NCI-H2029 treated with DMSO at 0.1 percent for 48 hours (cell line): ENCODE data around the gene KCNIP1.

ENCODE experiments used
- DNase-seq: peaks from one replicate; lab custom pipeline; 2025; lab: John Stamatoyannopoulos, UW

KCNIP1 gene

DNA sequence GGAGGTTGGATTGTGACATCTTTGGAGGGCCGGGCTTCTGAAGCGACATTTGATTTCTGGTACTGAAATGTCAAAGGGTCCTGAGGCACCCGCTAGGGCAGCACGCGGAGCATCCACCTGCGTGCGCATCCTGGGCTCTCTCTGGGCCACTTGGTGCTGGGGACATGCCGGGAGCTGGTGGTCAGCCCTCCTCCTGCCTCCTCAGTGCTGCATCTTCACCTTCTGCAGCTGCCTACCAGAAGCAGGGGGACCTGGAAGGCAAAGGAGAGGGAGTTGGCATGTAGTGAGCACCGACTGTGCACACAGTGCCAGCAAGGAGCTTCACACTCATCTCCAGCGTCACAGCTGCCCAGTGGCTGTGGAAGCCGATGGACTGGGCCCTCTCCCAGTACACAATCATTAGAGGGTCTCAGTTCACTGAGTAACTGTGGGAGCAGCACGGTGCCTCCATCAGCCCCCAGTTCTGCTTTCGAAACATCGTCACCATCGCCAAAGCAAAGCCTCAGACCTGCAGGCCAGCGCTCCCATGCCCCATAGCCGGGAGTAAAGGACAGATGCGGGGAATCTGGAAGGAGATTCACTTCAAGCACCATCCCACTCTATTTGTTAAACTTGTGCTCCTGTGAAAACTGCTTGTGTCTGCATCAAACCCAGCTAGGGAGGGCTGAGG is 138.4 kb downstream of the KCNIP1 start:
- no peak for DNase-seq

- DNase-seq, result no peak
Measured at GRCh38 chr5:170642776-170643436, 139.1 kb downstream of the KCNIP1 start.

GRCh38 chr5:170643591-170643990 is 139.8 kb downstream of the KCNIP1 start:
- no peak for DNase-seq

GRCh38 chr5:170644501-170644900 is 140.7 kb downstream of the KCNIP1 start:
- DNase-seq, result no peak

GRCh38 chr5:170648541-170648940 is 144.7 kb downstream of the KCNIP1 start:
- DNase-seq, result no peak

- no peak for DNase-seq
Measured at GRCh38 chr5:170650850-170651249, 147.0 kb downstream of the KCNIP1 start.

DNA sequence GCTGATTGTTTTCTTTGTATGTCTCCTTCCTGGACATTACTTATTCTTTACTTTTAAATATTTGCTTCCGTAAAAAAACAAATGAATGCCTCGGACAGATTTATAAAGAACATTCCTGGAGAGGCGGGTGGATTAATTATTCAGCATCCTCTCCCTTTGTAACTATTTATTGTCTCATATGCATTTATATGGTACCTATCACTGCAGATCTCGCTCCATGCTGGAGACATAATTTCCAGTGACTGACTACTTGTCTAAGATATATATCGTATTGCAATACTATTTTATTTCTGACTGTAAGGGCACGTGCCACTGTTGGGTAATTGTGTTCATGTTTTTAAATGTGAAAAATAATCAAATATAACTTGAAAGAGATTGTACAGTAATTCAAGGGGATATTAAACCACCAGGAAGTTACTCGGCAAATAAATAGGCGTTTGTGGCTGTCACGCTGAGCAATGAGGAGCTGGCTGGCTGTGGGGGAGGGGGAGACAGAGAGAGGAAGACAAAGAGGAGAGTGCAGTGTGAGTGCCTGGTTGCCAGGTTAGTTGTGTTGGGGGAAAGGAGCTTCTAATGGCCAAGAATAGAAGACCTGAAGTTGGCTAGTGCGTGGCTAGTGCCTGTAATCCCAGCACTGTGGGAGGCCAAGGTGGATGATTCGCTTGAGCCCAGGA is 147.9 kb downstream of the KCNIP1 start:
- no peak for DNase-seq

GRCh38 chr5:170655476-170655875 is 151.7 kb downstream of the KCNIP1 start:
- no peak for DNase-seq

DNA sequence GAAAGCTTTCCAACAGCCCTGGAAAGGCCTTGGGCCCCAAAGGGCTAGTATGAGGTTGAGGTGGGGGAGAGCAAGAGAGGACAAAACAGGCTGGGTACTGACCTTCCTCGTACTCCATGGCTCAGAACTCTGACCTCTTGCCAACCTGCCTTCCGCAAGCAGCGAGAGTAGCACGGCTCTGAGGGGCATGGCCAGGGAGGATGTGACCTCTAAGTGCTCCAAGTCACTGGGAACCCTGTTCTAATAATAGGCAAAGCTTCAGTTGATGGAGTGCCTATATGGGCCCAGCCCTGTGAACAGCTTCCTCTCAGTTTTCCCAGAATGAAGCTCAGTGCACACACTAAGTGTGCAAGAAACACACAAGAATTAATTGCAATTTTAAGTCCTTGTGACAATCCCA is 152.1 kb downstream of the KCNIP1 start:
- DNase-seq, result no peak

DNA sequence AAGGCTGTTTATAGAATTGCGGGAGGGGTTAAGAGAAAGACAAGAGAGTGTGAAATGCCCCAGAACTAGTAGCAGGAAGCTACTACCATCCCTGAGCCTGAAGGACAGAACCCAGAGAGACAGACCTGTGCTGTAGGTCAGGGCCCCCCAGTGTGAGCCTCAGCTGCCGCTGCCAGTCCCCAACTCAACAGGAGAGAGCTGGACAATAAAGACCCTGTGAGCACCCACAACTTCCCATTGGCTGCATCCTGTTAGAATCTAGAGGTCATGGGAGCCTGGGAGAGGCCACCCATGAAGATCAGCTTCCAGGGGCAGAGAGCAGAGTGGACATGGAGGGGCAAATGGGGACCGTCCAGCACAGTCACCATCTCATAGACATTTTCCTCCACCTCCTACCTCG is 152.5 kb downstream of the KCNIP1 start:
- DNase-seq, result no peak

GRCh38 chr5:170660531-170660930 is 156.7 kb downstream of the KCNIP1 start:
- DNase-seq, result no peak

DNA sequence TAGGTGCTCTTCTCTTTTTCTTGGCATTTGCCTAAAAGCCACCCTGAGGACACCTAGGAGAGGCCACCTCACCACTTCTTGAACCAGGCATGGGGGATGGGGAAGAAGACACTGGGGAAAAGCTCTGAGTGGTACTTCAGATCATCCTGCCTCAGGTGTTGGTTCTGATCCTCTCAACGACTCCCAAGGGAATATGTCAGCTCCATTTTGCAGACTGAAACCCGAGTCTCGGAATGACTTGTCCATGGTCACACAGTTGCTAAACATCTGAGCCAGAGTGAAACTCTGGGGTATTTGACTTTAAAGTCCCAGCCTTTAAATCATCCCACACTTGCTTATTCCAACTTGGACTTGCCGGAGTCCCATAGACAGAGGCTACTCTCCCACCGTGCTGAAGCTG is 159.1 kb downstream of the KCNIP1 start:
- no peak for DNase-seq

DNA sequence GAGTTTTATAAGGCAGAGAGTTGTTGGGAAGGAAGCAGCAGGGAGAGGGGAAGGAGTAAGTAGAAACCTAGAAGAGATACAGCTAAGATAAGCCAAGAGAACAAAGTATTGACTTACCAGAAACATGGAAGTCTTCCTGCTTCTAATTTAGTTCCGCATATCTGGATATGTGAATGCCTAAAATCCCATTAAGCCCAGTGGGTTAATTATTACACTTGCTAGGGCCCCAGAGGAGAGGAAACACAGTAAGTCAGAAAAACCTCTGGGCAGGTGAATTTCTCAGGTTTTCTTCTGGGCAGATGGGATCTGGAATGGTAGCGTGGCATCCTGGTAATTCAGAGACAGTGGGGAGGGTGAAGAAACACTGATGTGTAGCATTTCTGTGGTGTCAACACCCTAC is 175.0 kb downstream of the KCNIP1 start:
- DNase-seq, result no peak

GRCh38 chr5:170681013-170681433 is 177.2 kb downstream of the KCNIP1 start:
- no peak for DNase-seq

DNA sequence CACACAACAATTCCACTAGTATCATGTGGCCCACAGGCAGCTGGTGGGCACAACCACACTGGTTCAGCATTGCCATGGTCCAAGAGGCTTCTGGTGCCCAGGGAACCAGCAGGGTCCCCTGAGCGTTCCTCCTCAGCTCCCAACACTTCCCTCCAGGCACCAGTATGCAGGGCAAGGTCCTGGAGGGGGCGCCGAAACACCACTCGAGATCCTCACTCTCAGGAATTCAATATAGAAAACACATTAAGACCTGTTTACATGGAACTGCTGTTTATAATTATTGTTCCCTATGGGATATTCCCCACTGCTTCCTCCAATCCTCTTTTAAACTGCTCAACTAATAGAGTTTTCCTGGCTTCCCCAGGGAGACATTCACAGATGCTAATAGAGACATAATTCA is 187.8 kb downstream of the KCNIP1 start:
- no peak for DNase-seq

- no peak for DNase-seq
Measured at GRCh38 chr5:170693701-170694100, 189.9 kb downstream of the KCNIP1 start.

DNA sequence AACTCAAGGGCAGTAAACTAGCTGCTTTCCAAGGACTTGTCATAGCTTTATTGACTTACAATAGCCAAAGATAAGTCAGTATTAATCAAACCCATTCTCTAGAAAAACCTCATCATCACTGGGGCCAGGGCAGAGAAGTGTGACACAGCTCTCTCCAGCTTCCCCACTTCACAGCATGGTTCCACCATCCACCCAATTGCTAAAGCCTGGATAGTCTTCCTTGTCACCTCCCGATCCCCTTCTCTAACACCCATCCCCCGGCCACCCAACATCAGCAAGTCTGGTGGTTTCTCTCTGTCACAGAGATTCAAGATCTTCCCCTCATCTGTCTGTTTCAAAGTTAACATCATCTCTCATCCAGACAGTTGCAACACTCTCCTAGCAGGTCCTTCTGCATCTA is 191.1 kb downstream of the KCNIP1 start:
- no peak for DNase-seq

DNA sequence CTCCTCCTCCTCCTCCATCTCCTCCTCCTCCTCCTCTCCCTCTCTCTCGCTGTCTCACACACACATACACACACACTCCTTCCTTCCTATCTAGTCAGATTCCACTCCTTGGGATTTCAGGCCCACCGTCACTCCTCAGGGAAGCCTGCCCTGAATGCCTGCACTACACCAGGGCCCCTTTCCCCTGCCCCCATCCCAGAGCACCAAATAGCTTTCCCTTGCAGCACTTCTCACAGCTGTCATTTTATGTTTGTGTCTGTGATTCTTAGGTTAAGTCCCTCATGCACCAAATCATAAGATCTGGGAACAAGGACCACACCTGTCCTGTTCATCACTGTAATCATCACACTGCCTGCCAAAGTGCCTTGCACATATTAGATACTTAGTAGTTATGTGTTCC is 193.2 kb downstream of the KCNIP1 start:
- no peak for DNase-seq

- DNase-seq, result no peak
Measured at GRCh38 chr5:170700503-170700902, 196.7 kb downstream of the KCNIP1 start.

GRCh38 chr5:170701334-170701733 is 197.5 kb downstream of the KCNIP1 start:
- DNase-seq, result no peak

GRCh38 chr5:170704417-170705192 is 200.8 kb downstream of the KCNIP1 start:
- no peak for DNase-seq

DNA sequence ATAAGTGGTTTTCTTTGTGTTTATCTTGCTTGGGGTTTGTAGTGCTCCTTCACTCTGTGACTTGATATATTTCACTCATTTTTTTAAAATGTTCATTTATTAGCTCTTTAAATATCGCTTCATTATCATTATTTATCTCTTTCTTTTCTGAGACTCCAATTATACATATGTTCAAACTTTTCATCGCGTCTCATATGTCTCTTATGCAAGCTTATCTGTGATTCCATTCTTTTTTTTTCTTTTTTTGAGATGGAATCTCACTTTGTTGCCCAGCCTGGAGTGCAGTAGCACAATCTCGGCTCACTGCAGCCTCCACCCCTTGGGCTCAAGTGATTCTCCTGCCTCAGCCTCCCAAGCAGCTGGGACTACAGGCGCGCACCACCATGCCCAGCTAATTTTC is 205.8 kb downstream of the KCNIP1 start:
- DNase-seq, result no peak

DNA sequence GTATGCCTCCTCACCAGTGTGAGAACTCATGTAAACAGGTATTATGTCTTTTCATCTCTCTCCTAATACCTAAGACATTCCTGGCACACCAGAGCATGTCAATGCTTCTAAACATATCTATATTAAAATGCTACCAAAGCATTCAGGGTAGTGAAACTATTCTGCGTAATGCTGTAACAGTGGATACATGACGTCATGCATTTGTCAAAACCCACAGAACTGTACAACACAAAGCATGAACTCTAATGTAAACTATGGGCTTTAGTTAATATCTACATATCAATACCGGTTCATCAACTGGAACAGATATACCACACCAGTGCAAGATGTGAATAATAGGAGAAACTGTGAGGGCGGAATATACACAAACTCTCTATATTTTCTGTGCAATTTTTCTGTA is 207.5 kb downstream of the KCNIP1 start:
- no peak for DNase-seq
